K562 (cell line): ENCODE measurements around the gene IRAK3. TPM values are rescaled to one million over a fixed set of nuclear protein-coding genes. Genes with fewer than 3 reads are reported as not detected.

Experiments
- AFF4 ChIP-seq: sonication (generic); formaldehyde crosslinking; IDR thresholded peaks from 2 replicates; pipeline ENCODE4 v1.8.0; 2023; ENCODE audit warnings: mild to moderate bottlenecking, missing genetic modification reagents
- FOXM1 ChIP-seq, 2 experiments: fragments of 450-650 bp in 1 of 2; sonication (generic) in 1 of 2; formaldehyde crosslinking in 1 of 2; IDR thresholded peaks; 2 replicates each; pipeline versions ENCODE4 v1.6.1 to v1.9.0; 2017 to 2022; ENCODE audit warnings: low read depth in 2 of 2, mild to moderate bottlenecking in 2 of 2, missing genetic modification reagents in 1 of 2, moderate library complexity in 1 of 2
- GABPA ChIP-seq: fragments of 200-800 bp; sonication (Bioruptor generic); conservative IDR thresholded peaks from 2 replicates; pipeline ENCODE4 v1.6.1; 2016; ENCODE audit warnings: low read depth, missing genetic modification characterization, missing compliant biosample characterization
- GABPB2 ChIP-seq: fragments of 250-450 bp; sonication (Bioruptor Pico); conservative IDR thresholded peaks from 2 replicates; pipeline ENCODE4 v1.5.1; 2021; ENCODE audit warnings: mild to moderate bottlenecking
- HMGN3 ChIP-seq: IDR thresholded peaks from 2 replicates; pipeline ENCODE4 v1.6.1; 2011; ENCODE audit warnings: borderline replicate concordance, low read depth, mild to moderate bottlenecking, mixed read lengths, low read length; ENCODE audit not compliant: insufficient read length; ENCODE audit errors: extremely low read depth
- KLF6 ChIP-seq: fragments of 250-450 bp; sonication (Bioruptor Pico); IDR thresholded peaks from 2 replicates; pipeline ENCODE4 v1.4.0; 2020; ENCODE audit warnings: mild to moderate bottlenecking, moderate library complexity, borderline replicate concordance
- L3MBTL2 ChIP-seq: fragments of 450-650 bp; IDR thresholded peaks from 2 replicates; pipeline ENCODE4 v1.6.1; 2016; ENCODE audit warnings: mild to moderate bottlenecking, moderate library complexity
- PHTF2 ChIP-seq: fragments of 250-450 bp; sonication (Bioruptor Pico); IDR thresholded peaks from 2 replicates; pipeline ENCODE4 v1.5.0; 2021; ENCODE audit warnings: mild to moderate bottlenecking
- ZNF174 ChIP-seq: fragments of 250-450 bp; sonication (Bioruptor Pico); IDR thresholded peaks from 2 replicates; pipeline ENCODE4 v1.4.0; 2020; ENCODE audit warnings: mild to moderate bottlenecking
- ZNF347 ChIP-seq: fragments of 450-650 bp; formaldehyde crosslinking; IDR thresholded peaks from 2 replicates; pipeline ENCODE4 v1.4.0; 2020; ENCODE audit warnings: low read depth, mild to moderate bottlenecking, moderate library complexity
- ZNF445 ChIP-seq: fragments of 250-450 bp; sonication (Bioruptor Pico); IDR thresholded peaks from 2 replicates; pipeline ENCODE4 v1.4.0; 2020; ENCODE audit warnings: low read depth, mild to moderate bottlenecking, moderate library complexity
- ZNF592 ChIP-seq: fragments of 450-650 bp; IDR thresholded peaks from 2 replicates; pipeline ENCODE4 v1.6.1; 2017; ENCODE audit warnings: antibody characterized with exemption, mild to moderate bottlenecking
- polyA plus RNA-seq, 8 experiments: library from polyadenylated mRNA; depleted of rRNA in 4 of 8; stranded (reverse) in 5 of 8; unstranded in 3 of 8; fragments of >200 nt; fragmentation: Nextera tagmentation in 2 of 8; fragmentation: Illumina TruSeq in 1 of 8; extraction: Ambion mirVana in 2 of 8; extraction: Trizol in 1 of 8; gene quantifications; 2 replicates each; pipeline versions ENCODE4 v1.2.1 to v1.2.3, GENCODE V29; 2011 to 2014; ENCODE audit warnings: inconsistent platforms in 1 of 8, missing spikeins in 1 of 8
- total RNA-seq, 7 experiments: library from RNA; depleted of rRNA in 6 of 7; stranded (reverse); fragments of >200 nt in 6 of 7; fragmentation: Illumina TruSeq in 2 of 7; extraction: Trizol in 2 of 7; gene quantifications; 2 replicates each; pipeline versions ENCODE4 v1.2.1 to v1.2.3, GENCODE V29; 2011 to 2021; ENCODE audit warnings: low replicate concordance in 1 of 7
- TF ChIP-seq, protein P1 (sequence below): IDR thresholded peaks from 2 replicates; pipeline ENCODE4 v1.6.1; 2012; ENCODE audit warnings: low read depth, low read length, improper control_type of control experiment, borderline replicate concordance
- TF ChIP-seq, protein P2 (sequence below): fragments of 450-650 bp; formaldehyde crosslinking; IDR thresholded peaks from 2 replicates; pipeline ENCODE4 v1.4.0; 2020; ENCODE audit warnings: mild to moderate bottlenecking, moderate library complexity

Gene IRAK3
- total and polyA plus RNA-seq, 9 of the 15 experiments (the other 6 are each of a cell fraction or from before 2014, with no cell fraction given) = 0.06 to 0.09 (median 0.07) TPM; not detected in 6

DNA sequence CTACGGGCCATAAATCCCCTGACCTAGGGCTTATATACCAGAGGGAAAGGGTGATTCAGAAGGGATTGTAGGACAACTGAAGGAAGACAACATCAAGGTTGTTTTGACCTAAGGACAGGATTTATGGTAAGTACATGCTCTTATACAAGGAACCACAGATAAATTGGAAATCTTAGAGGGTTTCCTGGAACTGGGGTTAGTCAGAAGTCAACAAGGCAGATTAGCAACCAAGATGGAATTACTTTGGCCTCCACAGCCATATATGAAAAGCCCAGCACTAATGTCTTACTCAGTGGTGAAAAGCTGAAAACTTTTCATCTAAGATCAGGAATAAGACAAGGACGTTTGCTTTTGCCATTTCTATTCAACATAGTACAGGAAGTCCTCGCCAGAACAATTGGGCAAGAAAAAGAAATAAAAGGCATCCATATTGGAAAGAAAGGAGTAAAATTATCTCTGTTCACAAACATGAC lies 24.6 kb upstream of the IRAK3 start (continued):
- TF ChIP-seq ZNF592 (peak; percentile 91), FOXM1 (IDR thresholded peaks at IDR 0.05; ENCODE audit: low read depth) (0 out of 2 replicates have a peak, but pooled peaks have one; percentile 28), FOXM1 (CRISPR knock-in tag; IDR thresholded peaks at IDR 0.05; ENCODE audit: low read depth) (no peak), KLF6 (CRISPR knock-in tag) (peak; percentile 92; the same call in 1 of the 2 replicates), PHTF2 (CRISPR knock-in tag) (no peak), ZNF347 (CRISPR knock-in tag) (no peak), L3MBTL2 (peak; percentile 33; the same call in 1 of the 2 replicates), AFF4 (CRISPR knock-in tag) (no peak), GABPB2 (CRISPR knock-in tag) (no peak), ZNF445 (CRISPR knock-in tag) (peak; percentile 61; the same call in 1 of the 2 replicates), GABPA (no peak; the same call in 1 of the 2 replicates), ZNF174 (peak; percentile 22; the same call in 1 of the 2 replicates), HMGN3 (no peak)
- TF ChIP-seq, protein P1, sequence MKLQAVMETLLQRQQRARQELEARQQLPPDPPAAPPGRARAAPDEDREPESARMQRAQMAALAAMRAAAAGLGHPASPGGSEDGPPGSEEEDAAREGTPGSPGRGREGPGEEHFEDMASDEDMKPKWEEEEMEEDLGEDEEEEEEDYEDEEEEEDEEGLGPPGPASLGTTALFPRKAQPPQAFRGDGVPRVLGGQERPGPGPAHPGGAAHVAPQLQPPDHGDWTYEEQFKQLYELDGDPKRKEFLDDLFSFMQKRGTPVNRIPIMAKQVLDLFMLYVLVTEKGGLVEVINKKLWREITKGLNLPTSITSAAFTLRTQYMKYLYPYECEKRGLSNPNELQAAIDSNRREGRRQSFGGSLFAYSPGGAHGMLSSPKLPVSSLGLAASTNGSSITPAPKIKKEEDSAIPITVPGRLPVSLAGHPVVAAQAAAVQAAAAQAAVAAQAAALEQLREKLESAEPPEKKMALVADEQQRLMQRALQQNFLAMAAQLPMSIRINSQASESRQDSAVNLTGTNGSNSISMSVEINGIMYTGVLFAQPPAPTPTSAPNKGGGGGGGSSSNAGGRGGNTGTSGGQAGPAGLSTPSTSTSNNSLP = no peak
- TF ChIP-seq, protein P2, sequence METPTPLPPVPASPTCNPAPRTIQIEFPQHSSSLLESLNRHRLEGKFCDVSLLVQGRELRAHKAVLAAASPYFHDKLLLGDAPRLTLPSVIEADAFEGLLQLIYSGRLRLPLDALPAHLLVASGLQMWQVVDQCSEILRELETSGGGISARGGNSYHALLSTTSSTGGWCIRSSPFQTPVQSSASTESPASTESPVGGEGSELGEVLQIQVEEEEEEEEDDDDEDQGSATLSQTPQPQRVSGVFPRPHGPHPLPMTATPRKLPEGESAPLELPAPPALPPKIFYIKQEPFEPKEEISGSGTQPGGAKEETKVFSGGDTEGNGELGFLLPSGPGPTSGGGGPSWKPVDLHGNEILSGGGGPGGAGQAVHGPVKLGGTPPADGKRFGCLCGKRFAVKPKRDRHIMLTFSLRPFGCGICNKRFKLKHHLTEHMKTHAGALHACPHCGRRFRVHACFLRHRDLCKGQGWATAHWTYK (CRISPR knock-in tag) = 0 out of 2 replicates have a peak, but pooled peaks have one; percentile 46
